Measurements from ENCODE around the gene INSL3. TPM values are rescaled to one million over a fixed set of nuclear protein-coding genes. Genes with fewer than 3 reads are reported as not detected.

Gene INSL3
- total RNA-seq, 1 donor from 2014 or later = not detected

- H3K4me2 ChIP-seq (ENCODE audit: low read length) = peak within 1 kb of the TSS; percentile 11
- no peaks in the 10 kb centered on the region for H3K9me3 Mint-ChIP-seq (ENCODE audit: unreplicated experiment)
- H3K27me3 ChIP-seq (ENCODE audit: insufficient read depth, low read length) = peaks cover 32% of the 10 kb centered on the region
- no peak for FAIRE-seq
- no peak within 1 kb of the TSS for H3K4me3 ChIP-seq (ENCODE audit: insufficient read depth, low read depth, low read length)
- H4K20me1 ChIP-seq (ENCODE audit: insufficient read depth, low read length) = no peaks in the 10 kb centered on the region
- no peak within 1 kb of the TSS for H3K9ac ChIP-seq (ENCODE audit: low read length)
- no peaks in the 10 kb centered on the region for H3K36me3 Mint-ChIP-seq (ENCODE audit: low read depth, unreplicated experiment)
- no peak within 1 kb of the TSS for H2AFZ ChIP-seq (ENCODE audit: low read depth, low read length)
- no peak within 1 kb of the TSS for H3K27ac Mint-ChIP-seq (ENCODE audit: unreplicated experiment)
- H3K9me3 ChIP-seq (ENCODE audit: insufficient read depth, low read depth, low read length) = no peaks in the 10 kb centered on the region
- no peaks in the 10 kb centered on the region for H3K79me2 ChIP-seq (ENCODE audit: insufficient read depth, low read length)
- H3K27ac ChIP-seq (ENCODE audit: low read depth, low read length) = no peak within 1 kb of the TSS
- no peaks in the 10 kb centered on the region for H3K4me1 ChIP-seq (ENCODE audit: insufficient read depth, low read length)
- DNase-seq (ENCODE audit: low read depth) = no peak
- H3K36me3 ChIP-seq (ENCODE audit: insufficient read depth, low read length) = no peaks in the 10 kb centered on the region
- H3K4me1 Mint-ChIP-seq (ENCODE audit: low read depth, unreplicated experiment) = peaks cover 2% of the 10 kb centered on the region
- TF ChIP-seq CTCF (IDR thresholded peaks at IDR 0.05; ENCODE audit: insufficient read depth, low read depth, low read length) = no peak
- TF ChIP-seq EZH2 (IDR thresholded peaks at IDR 0.05; ENCODE audit: insufficient read depth, low read length) = peak; percentile 82
- H3K27me3 Mint-ChIP-seq (ENCODE audit: low read depth, unreplicated experiment) = peaks cover 41% of the 10 kb centered on the region
- no peak within 1 kb of the TSS for H3K4me3 Mint-ChIP-seq (ENCODE audit: unreplicated experiment)
Observed at GRCh38 chr19:17794731-17795494, 26.4 kb downstream of the INSL3 start, which contains the start of gene B3GNT3. TSS of gene B3GNT3 (plus strand) at chr19:17795138. CDS start at chr19:17807808, 12,670 bp downstream.

- Mint-ChIP-seq H3K27me3 (ENCODE audit: low read depth, unreplicated experiment) (peaks cover 39% of the 10 kb centered on the region), H3K27ac (ENCODE audit: unreplicated experiment) (no peak overlapping the region)
- H3K4me2 ChIP-seq (ENCODE audit: low read length) = no peak overlapping the region
Observed at GRCh38 chr19:17794412-17794730, 26.9 kb downstream of the INSL3 start.

More at GRCh38 chr19:17794412-17794730, 26.9 kb downstream of the INSL3 start:
- Histone ChIP-seq H3K79me2 (ENCODE audit: insufficient read depth, low read length) (no peaks in the 10 kb centered on the region), H3K27ac (ENCODE audit: low read depth, low read length) (no peak overlapping the region), H3K4me3 (ENCODE audit: insufficient read depth, low read depth, low read length) (no peak overlapping the region), H2AFZ (ENCODE audit: low read depth, low read length) (no peak overlapping the region), H3K4me1 (ENCODE audit: insufficient read depth, low read length) (no peaks in the 10 kb centered on the region), H3K9ac (ENCODE audit: low read length) (no peak overlapping the region), H4K20me1 (ENCODE audit: insufficient read depth, low read length) (no peaks in the 10 kb centered on the region), H3K9me3 (ENCODE audit: insufficient read depth, low read depth, low read length) (no peaks in the 10 kb centered on the region), H3K36me3 (ENCODE audit: insufficient read depth, low read length) (no peaks in the 10 kb centered on the region), H3K27me3 (ENCODE audit: insufficient read depth, low read length) (peaks cover 32% of the 10 kb centered on the region)
- no peaks in the 10 kb centered on the region for H3K9me3 Mint-ChIP-seq (ENCODE audit: unreplicated experiment)
- no peak for DNase-seq (ENCODE audit: low read depth)
- TF ChIP-seq CTCF (IDR thresholded peaks at IDR 0.05; ENCODE audit: insufficient read depth, low read depth, low read length) (no peak), EZH2 (IDR thresholded peaks at IDR 0.05; ENCODE audit: insufficient read depth, low read length) (no peak)
- no peak for FAIRE-seq
- peaks cover 2% of the 10 kb centered on the region for H3K4me1 Mint-ChIP-seq (ENCODE audit: low read depth, unreplicated experiment)
- no peaks in the 10 kb centered on the region for H3K36me3 Mint-ChIP-seq (ENCODE audit: low read depth, unreplicated experiment)
- H3K4me3 Mint-ChIP-seq (ENCODE audit: unreplicated experiment) = no peak overlapping the region

Data from astrocyte (in vitro differentiated cells and primary cell).